Suprapubic skin (tissue), 4 donors: ENCODE measurements around the gene PCID2. TPM values are rescaled to one million over a fixed set of nuclear protein-coding genes. Genes with fewer than 3 reads are reported as not detected.
A peak's percentile ranks its signal among the peaks of the same experiment; 100 is the strongest.

ENCODE experiments used
- DNase-seq, 2 donors: peaks; one replicate each; pipeline ENCODE4 v3.0.0-alpha.2; 2019; ENCODE audit warnings: low spot score in 2 of 2
- H3K27ac ChIP-seq: fragments of 200-600 bp; sonication (generic); one replicate; pipeline ENCODE4 v1.5.1; 2019
- H3K27me3 ChIP-seq: fragments of 200-600 bp; sonication (generic); one replicate; pipeline ENCODE4 v1.5.1; 2019
- H3K36me3 ChIP-seq: fragments of 200-600 bp; sonication (generic); one replicate; pipeline ENCODE4 v1.5.1; 2019
- H3K4me1 ChIP-seq: fragments of 200-600 bp; sonication (generic); one replicate; pipeline ENCODE4 v1.5.1; 2019
- H3K4me3 ChIP-seq: fragments of 200-600 bp; sonication (generic); one replicate; pipeline ENCODE4 v1.5.1; 2019; ENCODE audit warnings: mild to moderate bottlenecking
- H3K9me3 ChIP-seq: fragments of 200-600 bp; sonication (generic); one replicate; pipeline ENCODE4 v1.5.1; 2019
- CTCF ChIP-seq, 2 donors: fragments of 200-600 bp in 1 of 2; fragments of 450-650 bp in 1 of 2; sonication (generic) in 1 of 2; IDR thresholded peaks; one replicate each; pipeline ENCODE4 v1.5.1; 2016 to 2019; ENCODE audit warnings: antibody characterized with exemption in 2 of 2, mild to moderate bottlenecking in 1 of 2, moderate library complexity in 1 of 2
- EP300 ChIP-seq: sonication (generic); formaldehyde crosslinking; IDR thresholded peaks from one replicate; pipeline ENCODE4 v1.6.1; 2017; ENCODE audit warnings: antibody characterized with exemption
- POLR2A ChIP-seq, 2 donors: fragments of 450-650 bp; IDR thresholded peaks; one replicate each; pipeline ENCODE4 v1.6.1; 2017; ENCODE audit warnings: antibody characterized with exemption in 2 of 2, mild to moderate bottlenecking in 2 of 2, moderate library complexity in 2 of 2
- POLR2AphosphoS5 ChIP-seq, 3 donors: sonication (generic); formaldehyde crosslinking; IDR thresholded peaks; one replicate each; pipeline ENCODE4 v1.6.1; 2017; ENCODE audit warnings: antibody characterized with exemption in 3 of 3
- WGBS: methylation state at CpG from one replicate; pipeline ENCODE4 v1.1.5; 2018; 5-methylcytosine and 5-hydroxymethylcytosine counted together
- total RNA-seq, 4 donors: library from RNA; depleted of rRNA; stranded (reverse); fragments of >200 nt; gene quantifications; one replicate each; pipeline ENCODE4 v1.1.0, GENCODE V29; 2016

PCID2 gene
- total RNA-seq, 4 donors from 2014 or later, result 33.2 to 99.5 (median 49.5) TPM

- Histone ChIP-seq H3K27ac (no peak overlapping the region), H3K36me3 (peaks cover 84% of the 10 kb centered on the region), H3K4me3 (no peak overlapping the region), H3K4me1 (no peaks in the 10 kb centered on the region), H3K27me3 (no peaks in the 10 kb centered on the region), H3K9me3 (no peaks in the 10 kb centered on the region)
- DNase-seq, result no peak
- WGBS, result 90% methylated on average over 2 of the region's 2 CpGs
- no peak for TF ChIP-seq CTCF (IDR thresholded peaks at IDR 0.05)
- no peak for TF ChIP-seq POLR2AphosphoS5 (IDR thresholded peaks at IDR 0.05)
- TF ChIP-seq EP300, result no peak
- TF ChIP-seq POLR2A (IDR thresholded peaks at IDR 0.05), result no peak
Observed at GRCh38 chr13:113192902-113193301, 15.6 kb downstream of the PCID2 start.

- Histone ChIP-seq H3K27ac (no peak overlapping the region), H3K4me3 (no peak overlapping the region), H3K9me3 (no peaks in the 10 kb centered on the region), H3K4me1 (no peaks in the 10 kb centered on the region), H3K36me3 (peaks cover 78% of the 10 kb centered on the region), H3K27me3 (no peaks in the 10 kb centered on the region)
- 81% methylated on average over 4 of the region's 4 CpGs for WGBS
- TF ChIP-seq CTCF (IDR thresholded peaks at IDR 0.05) (no peak), POLR2AphosphoS5 (IDR thresholded peaks at IDR 0.05) (no peak), EP300 (no peak), POLR2A (IDR thresholded peaks at IDR 0.05) (no peak)
- no peak for DNase-seq
Observed at GRCh38 chr13:113192279-113192678, 16.2 kb downstream of the PCID2 start.

- no peak overlapping the region for H3K4me3 ChIP-seq
- no peak overlapping the region for H3K27ac ChIP-seq
- 81% methylated on average over 4 of the region's 4 CpGs for WGBS
- H3K4me1 ChIP-seq, result peaks cover 6% of the 10 kb centered on the region
- TF ChIP-seq CTCF (IDR thresholded peaks at IDR 0.05), result no peak
- no peak for TF ChIP-seq POLR2A (IDR thresholded peaks at IDR 0.05)
- no peak for TF ChIP-seq EP300
- TF ChIP-seq POLR2AphosphoS5 (IDR thresholded peaks at IDR 0.05), result no peak
- H3K27me3 ChIP-seq, result no peaks in the 10 kb centered on the region
- DNase-seq, result no peak
- no peaks in the 10 kb centered on the region for H3K9me3 ChIP-seq
- H3K36me3 ChIP-seq, result peaks cover 57% of the 10 kb centered on the region
Observed at GRCh38 chr13:113190181-113190580, 18.3 kb downstream of the PCID2 start.

- peaks cover 53% of the 10 kb centered on the region for H3K36me3 ChIP-seq
- H3K27me3 ChIP-seq, result no peaks in the 10 kb centered on the region
- H3K9me3 ChIP-seq, result no peaks in the 10 kb centered on the region
- no peak for TF ChIP-seq CTCF (IDR thresholded peaks at IDR 0.05)
- TF ChIP-seq POLR2AphosphoS5 (IDR thresholded peaks at IDR 0.05), result no peak
- no peak for TF ChIP-seq EP300
- peak overlapping the region; percentile 62 for H3K27ac ChIP-seq
- H3K4me1 ChIP-seq, result peaks cover 6% of the 10 kb centered on the region
- DNase-seq, result no peak
- no peak overlapping the region for H3K4me3 ChIP-seq
- 92% methylated on average over 23 of the region's 23 CpGs for WGBS
Observed at GRCh38 chr13:113187883-113188665, 20.4 kb downstream of the PCID2 start.

- 6% methylated on average over 9 of the region's 9 CpGs for WGBS
- H3K27ac ChIP-seq, result peak overlapping the region; percentile 73
- peaks cover 53% of the 10 kb centered on the region for H3K36me3 ChIP-seq
- peak overlapping the region; percentile 19 for H3K4me3 ChIP-seq
- no peaks in the 10 kb centered on the region for H3K9me3 ChIP-seq
- peaks cover 6% of the 10 kb centered on the region for H3K4me1 ChIP-seq
- TF ChIP-seq CTCF (IDR thresholded peaks at IDR 0.05) (no peak), POLR2A (IDR thresholded peaks at IDR 0.05) (no peak), POLR2AphosphoS5 (IDR thresholded peaks at IDR 0.05) (peak; percentile 3 to 79 (median 75)), EP300 (no peak)
- DNase-seq, result peak; percentile 92 to 94
- H3K27me3 ChIP-seq, result no peaks in the 10 kb centered on the region
Observed at GRCh38 chr13:113187263-113187669, 21.2 kb downstream of the PCID2 start.
